Activated CD8-positive, alpha-beta memory T cell treated with anti-CD3 and anti-CD28 coated beads, Interleukin-2, amount 50 U/mL, for 24 hours (primary cell): ENCODE measurements around the gene WIZ.
"Not testable (repeated sequence)": the region's sequence is repeated elsewhere in the genome, so short reads cannot be mapped to it uniquely, and the experiment has no call there.

Source experiments
- DNase-seq: peaks from one replicate; pipeline ENCODE4 v3.0.0-alpha.2; 2020; ENCODE audit errors: extremely low read depth

Gene WIZ

GRCh38 chr19:15411351-15411750 is 38.4 kb downstream of the WIZ start:
- DNase-seq: not testable (repeated sequence)

DNA sequence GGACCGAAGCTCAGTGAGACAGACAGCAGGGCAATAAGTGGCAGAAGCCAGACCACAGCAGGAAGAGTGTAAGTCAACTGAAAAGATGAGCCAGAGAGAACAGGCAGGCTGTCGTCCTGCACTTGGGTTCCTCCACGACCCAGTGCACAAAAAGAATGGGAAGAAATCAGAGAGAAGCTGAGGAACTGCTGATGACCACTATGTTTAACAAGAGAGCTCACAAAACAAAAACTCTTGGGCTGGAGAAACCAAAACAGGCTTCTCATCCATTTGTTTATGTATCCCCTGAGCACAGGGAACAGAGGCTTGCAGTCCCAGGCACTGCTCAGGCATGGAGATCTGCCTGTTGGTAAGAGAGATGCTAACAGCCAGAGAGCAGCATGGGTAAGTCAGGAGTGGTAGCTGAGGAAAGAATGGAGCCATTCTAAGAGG is 45.0 kb downstream of the WIZ start:
- DNase-seq: no peak

DNA sequence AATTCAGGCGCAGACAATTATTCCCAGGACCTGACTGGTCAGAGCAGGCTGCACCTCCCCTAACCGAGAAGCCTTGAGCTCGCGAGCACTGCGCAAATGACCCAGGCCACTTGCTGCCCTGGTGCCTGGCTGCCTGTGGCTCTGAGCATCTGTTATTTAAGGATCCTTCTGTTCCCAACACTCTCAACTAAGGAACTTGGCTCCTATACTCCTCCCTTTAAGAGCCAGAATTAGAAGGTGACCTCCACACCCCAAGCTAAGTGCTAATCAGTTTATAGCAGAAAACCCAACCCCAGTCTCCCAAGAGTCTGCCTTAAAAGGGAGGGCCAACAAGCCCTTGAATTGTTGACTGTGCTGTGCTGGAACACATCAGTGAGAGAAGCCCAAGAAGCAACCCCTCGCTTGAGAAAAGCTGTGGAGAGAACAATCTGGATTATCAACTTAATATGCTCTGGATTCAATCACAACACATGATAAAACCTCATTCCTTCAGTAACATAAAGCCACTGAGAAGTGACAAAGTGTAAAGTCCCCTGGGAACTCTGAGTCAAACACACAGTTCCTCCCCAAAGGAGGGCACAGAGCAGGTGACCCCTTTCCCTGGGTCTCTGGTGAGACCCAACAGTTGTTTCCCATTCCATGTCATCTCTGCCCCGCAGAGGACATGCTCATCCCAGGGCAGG is 45.5 kb downstream of the WIZ start:
- no peak for DNase-seq

- no peak for DNase-seq
Measured at GRCh38 chr19:15403151-15403531, 46.6 kb downstream of the WIZ start.

DNA sequence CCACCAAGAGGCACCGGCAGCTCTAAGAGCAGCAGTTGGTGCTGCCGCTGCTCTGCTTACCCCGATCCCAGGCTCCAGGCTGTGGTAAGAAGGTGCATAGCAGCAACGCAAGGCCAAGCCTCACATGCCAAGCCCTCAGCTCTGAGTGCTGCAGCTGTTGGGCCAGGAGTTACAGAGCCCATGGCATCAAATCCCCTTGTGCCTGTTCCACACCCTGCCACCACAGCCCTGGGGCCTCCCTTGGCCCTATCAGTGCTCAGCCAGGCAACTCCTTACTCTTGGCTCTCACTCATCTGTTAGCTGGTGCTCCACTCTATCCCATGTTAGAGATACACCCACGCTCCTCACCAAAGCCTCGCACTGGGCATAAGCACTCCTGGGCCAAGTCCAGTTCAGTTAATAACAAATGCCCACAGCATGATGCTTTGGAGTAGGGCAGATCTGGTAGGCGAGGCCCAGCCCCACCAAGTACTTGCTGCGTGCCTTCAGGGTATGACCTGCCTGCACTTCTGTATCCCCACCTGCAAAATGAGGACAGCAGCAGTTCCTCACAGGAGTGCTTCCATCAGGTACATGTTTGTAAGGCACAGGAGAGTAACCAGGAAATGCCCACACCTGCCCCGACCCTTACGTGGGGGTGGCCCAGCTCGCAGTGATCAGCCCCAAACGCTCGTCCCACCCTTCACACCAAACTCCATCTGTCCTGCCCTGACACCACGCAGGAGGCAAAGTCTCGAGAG is 47.2 kb downstream of the WIZ start:
- DNase-seq: no peak

DNA sequence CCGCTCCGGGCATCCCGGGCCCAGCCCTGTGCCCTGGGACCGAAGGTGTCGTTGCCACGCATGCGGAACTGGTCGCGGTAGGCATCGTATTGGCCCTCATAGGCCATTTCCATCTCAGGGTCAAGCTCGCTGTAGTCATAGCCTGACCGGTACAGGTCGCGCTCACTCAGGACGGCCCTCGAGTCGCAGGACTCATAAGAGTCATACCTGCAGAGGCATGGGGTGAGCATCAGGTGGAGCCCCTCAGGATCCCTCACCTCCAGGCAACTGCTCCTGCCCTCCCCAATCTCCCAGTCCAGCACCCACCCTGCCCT is 48.4 kb downstream of the WIZ start:
- no peak for DNase-seq

GRCh38 chr19:15400521-15401396 is 49.0 kb downstream of the WIZ start:
- no peak for DNase-seq

DNA sequence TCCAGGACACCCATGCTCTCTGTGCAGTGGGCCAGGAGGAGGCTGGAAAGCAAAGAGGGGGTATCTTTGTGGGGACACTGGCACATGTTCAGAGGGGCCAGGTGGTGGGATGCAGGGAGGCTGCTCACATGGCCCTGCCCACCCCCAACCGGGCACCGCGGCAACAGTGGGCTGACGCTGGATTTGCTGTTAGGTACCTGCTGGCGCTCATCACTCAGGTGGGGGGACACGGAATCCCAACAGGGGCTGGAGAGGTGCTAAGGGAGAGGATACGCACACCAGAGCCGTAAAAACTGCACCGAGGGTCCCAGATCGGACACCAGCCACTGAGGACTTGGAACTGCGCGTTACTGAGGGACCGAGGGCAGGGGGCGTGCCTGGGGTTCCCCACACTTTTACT is 50.1 kb downstream of the WIZ start:
- DNase-seq: no peak

- no peak for DNase-seq
Measured at GRCh38 chr19:15399234-15399515, 50.6 kb downstream of the WIZ start.

DNA sequence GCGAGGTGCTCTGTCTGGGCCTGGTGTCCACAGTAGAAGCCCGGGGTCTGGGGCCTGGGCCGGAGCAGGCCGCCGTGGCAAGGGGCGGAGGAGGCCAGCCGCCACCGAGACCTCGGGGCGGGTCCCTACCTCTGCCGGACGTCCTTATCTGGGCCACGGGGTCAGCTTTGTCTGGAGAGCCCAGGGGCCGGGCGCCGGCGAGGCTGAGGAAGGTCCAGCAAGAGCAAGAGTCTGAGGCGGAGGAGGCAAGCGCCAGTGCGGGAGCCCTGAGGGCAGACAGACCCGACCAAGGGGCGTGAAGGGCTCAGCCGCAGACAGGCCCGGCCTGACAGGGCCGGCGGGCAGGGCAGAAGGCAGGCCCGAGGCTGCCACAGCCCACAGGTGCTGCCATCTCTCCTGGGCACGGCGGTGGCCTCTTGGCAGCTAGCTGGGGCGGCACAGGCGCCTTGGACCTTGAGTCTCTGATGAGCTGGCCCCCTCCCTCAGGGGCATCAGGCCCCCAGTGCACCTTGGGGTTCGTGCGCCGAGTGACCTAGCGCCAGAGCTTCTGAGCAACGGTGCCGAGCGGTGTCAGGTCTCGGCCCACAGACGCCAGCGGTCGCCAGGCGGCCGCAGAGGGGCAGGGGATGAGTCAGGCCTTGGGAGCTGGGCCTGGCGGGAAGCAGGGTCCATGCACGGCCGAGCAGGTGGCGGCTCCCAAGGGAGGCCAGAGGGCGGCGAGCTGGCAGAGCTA is 51.1 kb downstream of the WIZ start:
- no peak for DNase-seq

DNA sequence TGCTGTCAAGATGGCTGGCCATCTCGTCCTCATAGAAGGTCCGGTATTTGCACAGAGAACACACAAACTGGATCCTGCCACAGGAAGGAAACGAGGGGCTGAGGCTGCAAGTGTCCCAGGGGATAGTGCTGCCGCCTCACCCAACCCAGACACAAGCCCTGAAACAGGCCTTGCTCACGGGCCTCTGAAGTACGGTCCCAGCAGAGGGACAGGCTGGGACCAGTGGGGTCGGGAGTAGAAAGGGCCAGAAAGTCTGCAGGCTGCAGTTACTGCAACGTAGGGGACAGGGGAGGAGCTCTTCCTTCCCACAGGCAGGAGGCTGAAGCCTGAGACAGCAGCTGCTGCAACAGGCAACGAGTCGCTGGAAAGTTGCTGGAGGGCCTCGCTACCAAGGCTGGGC is 52.0 kb downstream of the WIZ start:
- DNase-seq: no peak

- no peak for DNase-seq
Measured at GRCh38 chr19:15397236-15397635, 52.5 kb downstream of the WIZ start.

- DNase-seq: no peak
Measured at GRCh38 chr19:15396436-15396835, 53.3 kb downstream of the WIZ start.

- not testable (repeated sequence) for DNase-seq
Measured at GRCh38 chr19:15395251-15395650, 54.5 kb downstream of the WIZ start.

GRCh38 chr19:15394426-15394825 is 55.3 kb downstream of the WIZ start:
- no peak for DNase-seq

GRCh38 chr19:15393963-15394362 is 55.8 kb downstream of the WIZ start:
- DNase-seq: no peak

- no peak for DNase-seq
Measured at GRCh38 chr19:15390814-15391213, 58.9 kb downstream of the WIZ start.

DNA sequence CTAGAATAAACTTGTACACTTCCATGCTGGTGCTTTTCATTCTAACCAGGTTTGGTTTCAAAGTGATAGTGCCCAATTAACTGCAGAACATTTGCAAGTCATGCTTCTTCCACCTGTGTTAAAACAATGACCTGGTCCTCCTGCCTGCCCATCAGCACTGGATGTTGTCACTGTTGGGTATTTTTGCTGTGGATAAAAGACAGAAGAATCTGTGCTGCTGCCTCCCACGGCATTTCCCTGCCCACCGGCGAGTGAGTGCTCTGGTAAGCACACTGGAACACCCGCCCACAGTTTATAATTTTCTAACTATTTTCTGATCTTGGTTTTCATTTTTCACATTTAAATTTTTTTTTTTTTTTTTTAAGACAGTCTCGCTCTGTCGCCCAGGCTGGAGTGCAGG is 67.9 kb downstream of the WIZ start:
- no peak for DNase-seq

DNA sequence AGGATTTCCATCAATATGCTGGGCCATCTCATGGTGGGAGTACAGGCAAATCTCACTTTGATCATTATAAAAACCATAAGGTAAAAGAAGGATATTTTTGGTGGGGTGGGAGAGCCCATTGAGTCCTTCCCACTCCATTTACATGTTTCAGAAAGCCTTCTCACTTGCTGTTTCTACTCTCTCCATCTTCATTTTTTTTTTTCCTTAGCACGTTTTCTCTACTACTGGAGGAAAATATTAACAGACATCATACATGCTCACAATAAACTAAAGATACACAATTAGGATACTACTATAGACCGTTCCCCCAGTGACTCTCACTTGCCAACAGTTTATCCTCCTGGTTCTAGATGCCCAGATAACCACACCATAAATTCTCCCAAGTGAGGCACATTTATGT is 68.3 kb downstream of the WIZ start:
- no peak for DNase-seq

DNA sequence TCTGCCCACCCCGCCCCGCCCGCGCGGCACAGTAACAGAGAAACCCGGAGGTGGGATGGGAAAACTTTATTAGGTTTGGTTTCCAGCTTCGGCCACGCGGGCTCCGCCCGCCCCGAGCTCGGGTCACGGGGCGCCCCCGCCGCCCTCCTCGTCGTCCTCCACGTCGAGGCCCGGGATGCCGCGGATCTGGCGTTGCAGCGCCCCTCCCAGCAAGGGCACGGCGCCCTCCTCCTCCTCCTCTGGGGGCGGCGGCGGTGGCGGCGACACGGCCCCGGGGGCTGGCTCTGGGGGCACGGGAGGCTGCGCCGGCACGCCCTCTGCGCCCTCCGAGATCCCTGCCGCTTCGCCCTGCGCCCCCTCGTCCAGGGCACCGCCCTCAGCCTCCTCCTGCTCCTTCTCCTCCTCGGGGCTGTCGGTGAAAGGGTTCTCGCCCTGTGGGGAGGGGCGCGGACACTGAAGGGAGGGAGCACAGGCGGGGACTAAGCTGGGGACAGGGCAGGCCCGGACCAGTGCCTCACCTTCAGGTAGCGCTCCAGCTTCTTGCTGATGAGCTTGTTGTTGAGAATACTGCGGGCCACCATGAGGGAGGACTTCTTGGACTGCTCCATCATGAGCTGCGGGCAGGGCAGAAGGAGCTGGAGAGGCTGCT is 69.6 kb downstream of the WIZ start:
- DNase-seq: no peak

DNA sequence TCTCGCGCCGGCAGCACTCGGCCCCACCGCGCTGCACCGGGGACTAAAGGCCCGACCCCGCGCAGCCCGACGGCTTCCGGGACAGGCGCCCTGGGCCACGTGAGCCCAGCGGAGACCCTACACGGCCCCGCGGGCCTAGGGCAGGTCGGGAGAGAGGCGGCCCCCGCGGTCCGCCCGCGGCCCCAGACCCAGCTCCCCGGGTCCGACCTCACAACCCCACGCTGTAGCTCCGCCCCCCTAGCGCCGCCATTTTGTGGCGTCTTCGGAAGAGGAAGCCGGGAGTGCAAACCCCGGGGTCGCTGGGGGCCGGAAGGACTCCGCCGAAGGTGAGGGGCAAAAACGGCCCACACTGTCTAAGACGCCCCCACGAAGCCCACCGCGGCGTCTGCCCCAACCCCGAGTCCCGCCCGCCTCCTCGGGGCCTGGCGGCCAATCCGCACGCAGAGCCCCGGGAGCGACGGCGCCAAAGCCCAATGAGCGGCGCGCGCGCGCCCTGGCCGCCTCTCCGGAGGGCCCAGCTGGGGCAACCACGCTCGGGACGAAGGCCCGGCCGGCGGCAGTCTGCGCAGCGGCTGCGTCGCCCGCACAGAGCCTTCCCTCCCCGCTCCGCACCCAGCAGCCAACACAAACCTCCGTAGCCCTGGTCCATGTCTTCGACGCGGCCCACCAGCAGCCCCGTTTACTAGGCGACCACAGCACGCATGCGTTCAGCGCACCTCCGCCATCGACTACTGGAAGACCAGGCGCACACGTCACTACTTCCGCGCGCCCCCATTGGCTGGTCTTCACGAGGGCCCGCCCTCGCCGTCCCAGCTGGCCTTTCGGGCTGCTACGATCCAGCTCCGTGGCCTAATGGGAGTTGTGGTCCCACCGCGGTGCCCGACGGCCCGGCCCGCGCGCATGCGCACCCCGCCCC is 70.4 kb downstream of the WIZ start, which contains the start of gene AKAP8:
Gene AKAP8 (minus strand): TSS at position 705 of the 916 bp plus-strand sequence. CDS start 56 bp downstream, at position 649.
- peak; percentile 93 for DNase-seq
